Calu3 (cell line): ENCODE measurements around the gene MMP25. TPM values are rescaled to one million over a fixed set of nuclear protein-coding genes. Genes with fewer than 3 reads are reported as not detected.
A peak's percentile ranks its signal among the peaks of the same experiment; 100 is the strongest.

Source experiments
- BruUV-seq: library from RNA; stranded (reverse); fragments of 400-500 nt; replicated peaks from 2 replicates; lab custom pipeline; 2021; lab: Mats Ljungman, UMichigan
- CTCF ChIA-PET: fragments of 300-600 bp; sonication (Branson Sonifier 250); formaldehyde crosslinking; loops from one replicate; lab custom pipeline; 2022; ENCODE audit warnings: antibody characterized with exemption; lab: Charles Lee
- DNase-seq: peaks from one replicate; pipeline ENCODE4 v3.0.0; 2022
- H3K27ac Mint-ChIP-seq: one replicate; pipeline ENCODE4 v1.8.0; 2022; ENCODE audit warnings: mixed read lengths; ENCODE audit not compliant: unreplicated experiment
- H3K27me3 Mint-ChIP-seq: one replicate; pipeline ENCODE4 v1.8.0; 2022; ENCODE audit warnings: mixed read lengths; ENCODE audit not compliant: unreplicated experiment
- H3K36me3 Mint-ChIP-seq: one replicate; pipeline ENCODE4 v1.8.0; 2022; ENCODE audit warnings: mild to moderate bottlenecking, moderate library complexity, mixed read lengths; ENCODE audit not compliant: insufficient read depth, unreplicated experiment
- H3K4me1 Mint-ChIP-seq: one replicate; pipeline ENCODE4 v1.8.0; 2022; ENCODE audit warnings: mild to moderate bottlenecking, low read depth, mixed read lengths; ENCODE audit not compliant: unreplicated experiment
- H3K4me3 Mint-ChIP-seq: one replicate; pipeline ENCODE4 v1.8.0; 2022; ENCODE audit warnings: mild to moderate bottlenecking, low read depth, moderate library complexity, mixed read lengths; ENCODE audit not compliant: unreplicated experiment
- H3K9me3 Mint-ChIP-seq: one replicate; pipeline ENCODE4 v1.8.0; 2022; ENCODE audit warnings: low read depth, mixed read lengths; ENCODE audit not compliant: unreplicated experiment
- intact Hi-C: fragments of 100-400 bp; cut with micrococcal nuclease; formaldehyde crosslinking; loops from one replicate; pipeline ENCODE4 v1.10.0; 2022; ENCODE audit not compliant: unreplicated experiment
- total RNA-seq: library from RNA; stranded (reverse); gene quantifications from 2 replicates; pipeline ENCODE4 v1.2.3, GENCODE V29; 2022
- TF ChIP-seq, protein P1 (sequence below): fragments of 200-600 bp; IDR thresholded peaks from one replicate; pipeline ENCODE4 v1.8.0; 2022; ENCODE audit warnings: antibody characterized with exemption; ENCODE audit not compliant: unreplicated experiment

MMP25 gene
- total RNA-seq, 1 experiment from 2014 or later, result 0.31 TPM

DNA sequence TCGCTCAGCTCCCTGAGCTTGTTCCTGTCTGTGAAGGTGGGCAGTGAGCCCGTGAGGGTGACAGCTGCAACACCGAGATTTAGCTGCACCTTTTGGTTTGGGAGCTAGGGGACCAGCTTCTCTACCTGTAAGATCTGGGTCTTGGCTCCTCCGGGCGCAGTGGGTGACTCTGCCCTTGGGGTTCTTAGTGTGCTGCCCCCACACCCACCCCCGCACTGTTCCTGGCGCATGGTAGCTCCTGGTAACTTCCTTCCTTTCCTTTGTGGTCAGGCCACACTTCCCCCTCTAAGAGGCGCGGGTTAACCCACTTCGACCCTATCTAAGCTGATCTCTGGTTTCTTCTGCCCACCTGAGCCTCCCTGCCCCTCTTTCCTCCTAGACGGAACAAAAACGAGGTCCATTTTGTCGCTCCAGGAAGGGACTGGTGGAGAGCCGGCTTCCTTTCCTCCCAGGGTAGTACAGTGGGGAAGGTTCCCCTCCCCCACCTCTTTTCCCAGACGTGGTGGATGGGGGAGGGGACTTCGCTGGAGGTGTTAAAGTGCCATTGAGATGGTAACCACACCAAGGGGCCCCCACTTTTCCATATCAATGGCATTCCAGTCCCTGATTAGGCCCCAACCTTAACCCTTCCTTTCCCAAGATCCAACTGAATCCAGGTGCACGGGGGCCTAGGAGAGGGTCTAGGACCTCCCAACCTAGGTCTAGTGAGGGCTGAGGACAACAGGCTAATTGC, 38.2 kb upstream of the MMP25 start:
- Mint-ChIP-seq H3K27ac (peak overlapping the region; percentile 76), H3K27me3 (no peaks in the 10 kb centered on the region), H3K4me3 (peak overlapping the region; percentile 87), H3K4me1 (peaks cover 45% of the 10 kb centered on the region), H3K9me3 (no peaks in the 10 kb centered on the region), H3K36me3 (peaks cover 92% of the 10 kb centered on the region)
- intact Hi-C loops, result loop anchor here (1.0 kb wide), 1 partner anchor 12 kb away; the partner anchor contains the start of gene TNFRSF12A
- peak; percentile 30 for DNase-seq
- TF ChIP-seq, protein P1, sequence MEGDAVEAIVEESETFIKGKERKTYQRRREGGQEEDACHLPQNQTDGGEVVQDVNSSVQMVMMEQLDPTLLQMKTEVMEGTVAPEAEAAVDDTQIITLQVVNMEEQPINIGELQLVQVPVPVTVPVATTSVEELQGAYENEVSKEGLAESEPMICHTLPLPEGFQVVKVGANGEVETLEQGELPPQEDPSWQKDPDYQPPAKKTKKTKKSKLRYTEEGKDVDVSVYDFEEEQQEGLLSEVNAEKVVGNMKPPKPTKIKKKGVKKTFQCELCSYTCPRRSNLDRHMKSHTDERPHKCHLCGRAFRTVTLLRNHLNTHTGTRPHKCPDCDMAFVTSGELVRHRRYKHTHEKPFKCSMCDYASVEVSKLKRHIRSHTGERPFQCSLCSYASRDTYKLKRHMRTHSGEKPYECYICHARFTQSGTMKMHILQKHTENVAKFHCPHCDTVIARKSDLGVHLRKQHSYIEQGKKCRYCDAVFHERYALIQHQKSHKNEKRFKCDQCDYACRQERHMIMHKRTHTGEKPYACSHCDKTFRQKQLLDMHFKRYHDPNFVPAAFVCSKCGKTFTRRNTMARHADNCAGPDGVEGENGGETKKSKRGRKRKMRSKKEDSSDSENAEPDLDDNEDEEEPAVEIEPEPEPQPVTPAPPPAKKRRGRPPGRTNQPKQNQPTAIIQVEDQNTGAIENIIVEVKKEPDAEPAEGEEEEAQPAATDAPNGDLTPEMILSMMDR, result no peak
- BruUV-seq, result no TSS peak
- CTCF ChIA-PET, result interaction anchor here (1.0 to 7.7 kb wide), 3 partner anchors 13 to 24 kb away, joined by 5 to 126 read pairs (median 5); partner anchors contain the start of genes CLDN6, HCFC1R1, THOC6 and TNFRSF12A

DNA sequence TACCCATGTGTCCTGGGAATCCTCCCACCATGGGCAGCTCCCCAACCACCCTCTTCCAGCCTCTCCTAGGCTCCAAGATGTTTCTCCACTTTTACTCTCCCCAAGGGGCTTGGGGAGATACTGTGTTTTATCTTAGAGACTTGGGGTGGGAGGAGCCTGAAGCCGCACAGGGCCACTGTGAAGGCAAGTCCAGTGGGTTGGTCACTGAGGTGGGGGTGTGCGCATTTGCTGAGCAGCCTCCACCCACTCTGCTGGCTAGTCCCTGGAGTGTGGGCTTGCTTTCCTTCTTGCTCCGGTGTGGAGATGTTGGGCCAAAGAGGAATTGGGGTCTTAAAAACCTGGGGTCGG, 37.7 kb upstream of the MMP25 start:
- Mint-ChIP-seq H3K36me3 (peaks cover 93% of the 10 kb centered on the region), H3K9me3 (no peaks in the 10 kb centered on the region), H3K4me3 (peak overlapping the region; percentile 87), H3K4me1 (peaks cover 51% of the 10 kb centered on the region), H3K27me3 (no peaks in the 10 kb centered on the region), H3K27ac (peak overlapping the region; percentile 76)
- BruUV-seq, result no TSS peak
- DNase-seq, result no peak
- CTCF ChIA-PET, result interaction anchor here (7.7 kb wide), 1 partner anchor 13 kb away, joined by 126 read pairs; the partner anchor contains the start of genes CLDN6, HCFC1R1, THOC6 and TNFRSF12A
- TF ChIP-seq, protein P1, result no peak
- intact Hi-C loops, result no loop called here

DNA sequence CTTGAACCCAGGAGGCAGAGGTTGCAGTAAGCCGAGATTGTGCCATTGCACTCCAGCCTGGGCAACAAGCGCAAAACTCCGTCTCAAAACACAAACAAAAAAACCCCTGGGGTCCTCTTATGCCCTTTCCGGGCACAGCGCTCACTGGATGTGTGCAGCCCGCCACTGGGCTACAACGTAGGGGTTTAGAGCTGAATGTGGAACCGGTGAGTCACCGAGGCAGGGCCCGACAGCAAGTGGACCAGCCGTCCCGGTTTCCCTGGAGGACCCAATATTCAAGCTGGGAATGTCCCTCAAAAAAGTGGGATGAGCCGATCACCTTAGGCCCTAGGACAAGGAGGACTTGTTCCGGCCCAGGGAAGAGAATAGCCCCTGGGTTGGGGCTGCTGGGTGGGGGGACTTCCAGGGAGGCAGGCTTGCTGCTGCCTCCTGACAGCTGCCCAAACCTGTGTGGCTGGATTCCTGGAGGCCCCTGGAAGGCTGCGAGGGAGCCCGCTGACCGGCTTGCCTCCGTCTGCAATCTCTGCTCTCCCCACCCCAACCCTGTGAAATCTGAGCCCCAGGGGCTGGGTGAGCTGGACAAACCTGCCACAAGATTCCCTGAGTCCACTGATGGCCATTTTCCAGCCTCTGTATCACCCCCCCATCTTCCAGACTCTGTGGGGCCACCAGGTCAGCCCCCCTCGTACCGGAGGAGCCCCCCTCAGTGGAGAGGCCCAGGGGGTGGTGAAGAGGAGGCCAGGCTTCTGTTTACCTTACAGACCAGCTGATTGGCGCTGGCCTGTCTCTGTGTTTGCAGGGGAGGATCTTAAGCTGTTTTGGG, 36.6 kb upstream of the MMP25 start:
- peaks cover 88% of the 10 kb centered on the region for H3K36me3 Mint-ChIP-seq
- peak; percentile 98 for DNase-seq
- peaks cover 62% of the 10 kb centered on the region for H3K4me1 Mint-ChIP-seq
- H3K4me3 Mint-ChIP-seq, result peak overlapping the region; percentile 48
- H3K9me3 Mint-ChIP-seq, result no peaks in the 10 kb centered on the region
- H3K27ac Mint-ChIP-seq, result peak overlapping the region; percentile 89
- TF ChIP-seq, protein P1, result no peak
- intact Hi-C loops, result no loop called here
- CTCF ChIA-PET, result interaction anchor here (1.6 to 7.7 kb wide), 3 partner anchors 12 to 48 kb away, joined by 5 to 126 read pairs (median 13); partner anchors contain the start of genes CLDN6, HCFC1R1, THOC6 and TNFRSF12A
- H3K27me3 Mint-ChIP-seq, result no peaks in the 10 kb centered on the region
- BruUV-seq, result TSS peak; percentile 27

DNA sequence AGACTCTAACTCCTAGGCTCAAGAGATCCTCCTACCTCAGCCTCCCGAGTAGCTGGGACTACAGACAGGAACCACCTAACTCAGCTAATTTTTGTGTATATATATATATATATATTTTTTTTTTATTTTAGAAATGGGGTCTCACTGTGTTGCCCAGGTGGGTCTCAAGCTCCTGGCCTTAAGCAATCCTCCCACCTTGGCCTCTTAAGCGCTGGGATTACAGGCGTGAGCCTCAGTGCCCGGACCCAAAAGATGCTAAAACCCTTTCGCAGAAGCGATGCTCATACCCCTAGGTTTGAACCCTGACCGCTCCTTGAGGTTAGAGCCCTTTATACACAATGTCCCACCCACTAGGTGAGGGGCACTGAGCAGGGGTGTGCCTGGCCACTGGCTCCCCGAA, 35.9 kb upstream of the MMP25 start:
- CTCF ChIA-PET, result interaction anchor here (1.6 to 7.7 kb wide), 3 partner anchors 11 to 48 kb away, joined by 5 to 126 read pairs (median 13); partner anchors contain the start of genes CLDN6, HCFC1R1, THOC6 and TNFRSF12A
- no TSS peak for BruUV-seq
- Mint-ChIP-seq H3K9me3 (no peaks in the 10 kb centered on the region), H3K27me3 (no peaks in the 10 kb centered on the region), H3K27ac (no peak overlapping the region), H3K4me3 (peak overlapping the region; percentile 48), H3K4me1 (peaks cover 65% of the 10 kb centered on the region), H3K36me3 (peaks cover 80% of the 10 kb centered on the region)
- DNase-seq, result no peak
- TF ChIP-seq, protein P1, result no peak
- intact Hi-C loops, result no loop called here
